H1 (cell line): ENCODE results near the gene ARNT2.

Experiments used
- ATF2 ChIP-seq: IDR thresholded peaks from 2 replicates; pipeline ENCODE4 v1.6.1; 2012; ENCODE audit warnings: low read length, inconsistent platforms
- CBX8 ChIP-seq: fragments of 300-800, 300-1000 bp; sonication (generic); IDR thresholded peaks from 2 replicates; pipeline ENCODE4 v1.7.1; 2016; ENCODE audit warnings: low read depth, low read length, borderline replicate concordance
- CTCF ChIP-seq, 3 experiments: IDR thresholded peaks; 1 replicate in 2 of 3; 2 replicates in 1 of 3; pipeline versions ENCODE4 v1.5.1 to v1.6.1; 2011; ENCODE audit warnings: low read length in 3 of 3, mild to moderate bottlenecking in 3 of 3, inconsistent platforms in 2 of 3, low read depth in 1 of 3, moderate library complexity in 1 of 3; ENCODE audit not compliant: insufficient read depth in 1 of 3; ENCODE audit errors: control extremely low read depth in 1 of 3
- HDAC2 ChIP-seq, 2 experiments: fragments of 300-600 bp in 1 of 2; sonication (generic) in 1 of 2; IDR thresholded peaks; 2 replicates each; pipeline ENCODE4 v1.6.1; 2011 to 2012; ENCODE audit warnings: low read depth in 2 of 2, low read length in 2 of 2, mild to moderate bottlenecking in 2 of 2, moderate library complexity in 2 of 2, borderline replicate concordance in 1 of 2, inconsistent platforms in 1 of 2
- MAX ChIP-seq: IDR thresholded peaks from 2 replicates; pipeline ENCODE4 v1.6.1; 2012; ENCODE audit warnings: inconsistent platforms
- POLR2A ChIP-seq, 2 experiments: IDR thresholded peaks; 1 replicate in 1 of 2; 2 replicates in 1 of 2; pipeline ENCODE4 v1.6.1; 2011; ENCODE audit warnings: low read depth in 2 of 2, low read length in 2 of 2, mild to moderate bottlenecking in 2 of 2; ENCODE audit errors: control extremely low read depth in 1 of 2
- POLR2AphosphoS5 ChIP-seq: IDR thresholded peaks from 2 replicates; pipeline ENCODE4 v1.6.1; 2011; ENCODE audit warnings: low read depth, low read length
- SIN3A ChIP-seq, 2 experiments: IDR thresholded peaks in 1 of 2; conservative IDR thresholded peaks in 1 of 2; 2 replicates each; pipeline ENCODE4 v1.6.1; 2011 to 2012; ENCODE audit warnings: low read length in 2 of 2, improper control_type of control experiment in 1 of 2, low read depth in 1 of 2, mild to moderate bottlenecking in 1 of 2
- SRF ChIP-seq: IDR thresholded peaks from 2 replicates; pipeline ENCODE4 v1.6.1; 2011; ENCODE audit warnings: mild to moderate bottlenecking, low read depth, low read length, moderate library complexity
- TEAD4 ChIP-seq: IDR thresholded peaks from 2 replicates; pipeline ENCODE4 v1.6.1; 2012; ENCODE audit warnings: low read depth, low read length, inconsistent platforms, mixed read lengths

- TF ChIP-seq TEAD4 (no peak), MAX (no peak), HDAC2 (IDR thresholded peaks at IDR 0.05; ENCODE audit: borderline replicate concordance in 1 of 2, low read depth in 2 of 2, low read length in 2 of 2) (no peak), CTCF (IDR thresholded peaks at IDR 0.05; ENCODE audit: control extremely low read depth in 1 of 3, insufficient read depth in 1 of 3, low read depth in 1 of 3, low read length in 3 of 3) (no peak), CBX8 (no peak), SRF (no peak), POLR2AphosphoS5 (no peak), POLR2A (IDR thresholded peaks at IDR 0.05; ENCODE audit: control extremely low read depth in 1 of 2, low read depth in 2 of 2, low read length in 2 of 2) (no peak), SIN3A (conservative IDR thresholded peaks at IDR 0.05 in 1 of 2, IDR thresholded peaks at IDR 0.05 in 1 of 2; ENCODE audit: low read depth in 1 of 2, low read length in 2 of 2) (no peak), ATF2 (no peak)
Observed at GRCh38 chr15:80565398-80565797, 161.2 kb downstream of the ARNT2 start.
